NCI-H1694 treated with DMSO at 0.1 percent for 48 hours (cell line): Measurements from ENCODE around the gene MAP1LC3B.

ENCODE experiments used
- DNase-seq: peaks from one replicate; lab custom pipeline; 2025; lab: John Stamatoyannopoulos, UW

Gene MAP1LC3B

GRCh38 chr16:87391950-87392820 is at the start of gene MAP1LC3B:
Gene MAP1LC3B, plus strand, starts transcription at chr16:87392336. Its CDS starts 92 bp downstream, at chr16:87392428.
- DNase-seq, result peak; percentile 80

- DNase-seq, result no peak
Measured at GRCh38 chr16:87342504-87342903, 49.6 kb upstream of the MAP1LC3B start.

DNA sequence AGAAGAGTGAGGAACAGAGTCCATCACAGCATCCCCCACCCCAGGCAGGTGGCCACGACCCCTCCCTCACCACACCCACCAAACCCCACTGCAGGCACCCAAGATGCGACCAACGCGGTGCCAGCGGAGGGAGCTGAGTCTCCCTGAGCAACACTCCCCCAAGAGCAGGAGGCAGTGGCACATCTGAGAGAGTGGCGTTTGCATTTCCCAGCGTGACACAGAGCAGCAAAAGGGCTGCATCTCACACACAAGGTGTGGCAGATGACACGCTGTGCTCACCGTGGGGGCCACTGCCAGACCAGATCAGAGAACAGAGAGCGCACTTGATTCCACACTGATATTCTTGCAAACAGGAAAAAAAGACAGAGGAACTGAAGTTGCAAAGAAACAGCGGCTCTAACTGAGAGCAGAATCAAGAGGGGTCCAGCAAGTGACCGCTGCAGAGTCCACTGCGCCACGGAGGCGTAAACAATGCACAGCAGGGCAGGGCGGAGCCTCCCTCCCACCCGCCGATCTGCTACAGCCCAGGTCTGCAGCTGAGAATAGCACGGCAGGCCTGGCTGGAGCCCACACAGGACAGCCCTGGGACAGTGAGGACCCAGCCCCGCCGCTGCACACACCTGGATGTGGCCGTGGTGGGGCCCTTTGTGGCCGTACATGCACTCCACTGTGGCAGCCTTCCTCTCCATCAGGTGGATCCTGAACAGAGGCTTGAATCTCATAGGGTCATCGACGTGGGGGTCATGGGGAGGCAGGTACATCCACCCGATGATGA is 49.0 kb upstream of the MAP1LC3B start:
- no peak for DNase-seq

- no peak for DNase-seq
Measured at GRCh38 chr16:87343753-87344050, 48.4 kb upstream of the MAP1LC3B start.

DNA sequence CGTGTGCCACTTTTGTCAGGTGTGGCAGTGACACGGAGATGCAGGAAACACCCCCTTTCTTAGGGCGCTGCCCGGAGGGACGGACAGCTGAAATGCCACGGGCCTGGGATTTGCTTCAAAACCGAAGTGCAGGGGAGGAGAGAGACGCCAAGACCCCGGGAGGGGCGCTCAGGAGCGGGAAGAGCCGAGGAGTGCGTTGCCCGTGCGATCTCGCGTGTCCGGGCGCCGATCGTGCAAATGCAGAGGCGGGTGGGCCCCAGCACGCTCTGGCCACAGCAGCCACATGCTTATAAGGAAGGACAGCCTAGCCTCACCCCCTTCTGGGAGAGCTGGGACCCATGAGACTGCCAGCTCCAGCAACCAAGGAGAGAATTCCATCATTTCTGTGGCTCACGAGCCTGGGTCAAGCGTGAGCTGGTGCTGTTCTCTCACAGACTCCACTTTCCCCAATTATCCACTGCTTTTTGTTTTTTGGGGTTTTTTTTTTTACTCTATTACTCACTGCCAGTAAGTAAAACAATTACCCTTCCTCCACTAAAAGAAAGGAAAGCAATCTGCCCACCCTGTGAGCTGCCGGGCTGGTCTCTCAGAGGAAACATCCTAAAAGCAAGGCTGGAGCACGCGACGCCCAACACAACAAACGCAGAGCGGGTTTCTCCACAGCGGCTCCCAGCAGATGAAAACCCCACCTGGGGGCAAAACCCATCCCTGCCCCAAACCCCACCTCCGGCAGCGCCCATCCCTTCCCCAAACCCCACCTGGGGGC is 47.8 kb upstream of the MAP1LC3B start:
- no peak for DNase-seq

DNA sequence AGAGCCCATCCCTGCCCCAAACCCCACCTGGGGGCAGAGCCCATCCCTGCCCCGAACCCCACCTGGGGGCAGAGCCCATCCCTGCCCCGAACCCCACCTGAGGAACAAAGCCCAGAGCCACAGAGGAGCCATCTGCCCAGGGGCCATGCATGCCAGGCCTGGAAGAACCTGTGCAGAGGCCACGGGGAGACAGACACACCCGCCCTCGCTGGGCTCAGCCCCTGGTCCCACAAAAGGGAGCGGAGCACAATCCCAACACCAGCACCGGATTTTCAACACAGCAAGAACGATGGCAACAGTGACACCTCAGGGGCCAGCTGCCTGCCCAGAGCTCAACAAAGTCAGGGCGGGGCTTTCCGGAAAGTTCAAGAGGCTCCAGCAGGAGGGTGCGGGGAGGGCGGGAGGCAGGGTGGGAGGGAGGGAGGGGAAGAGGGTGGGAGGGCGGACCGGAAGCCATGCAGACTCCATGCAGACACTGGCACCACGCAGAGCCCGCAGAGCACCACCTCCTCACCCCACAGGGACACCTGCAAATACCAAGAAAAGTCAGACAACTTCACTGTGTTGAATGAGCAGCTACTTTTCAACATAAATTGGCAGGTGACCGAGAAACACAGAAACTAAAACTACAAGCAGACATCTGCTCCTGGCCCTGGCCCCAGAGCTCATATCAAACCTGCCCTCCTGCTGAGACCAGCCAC is 47.1 kb upstream of the MAP1LC3B start:
- no peak for DNase-seq

- DNase-seq, result no peak
Measured at GRCh38 chr16:87345726-87346424, 46.3 kb upstream of the MAP1LC3B start.

DNA sequence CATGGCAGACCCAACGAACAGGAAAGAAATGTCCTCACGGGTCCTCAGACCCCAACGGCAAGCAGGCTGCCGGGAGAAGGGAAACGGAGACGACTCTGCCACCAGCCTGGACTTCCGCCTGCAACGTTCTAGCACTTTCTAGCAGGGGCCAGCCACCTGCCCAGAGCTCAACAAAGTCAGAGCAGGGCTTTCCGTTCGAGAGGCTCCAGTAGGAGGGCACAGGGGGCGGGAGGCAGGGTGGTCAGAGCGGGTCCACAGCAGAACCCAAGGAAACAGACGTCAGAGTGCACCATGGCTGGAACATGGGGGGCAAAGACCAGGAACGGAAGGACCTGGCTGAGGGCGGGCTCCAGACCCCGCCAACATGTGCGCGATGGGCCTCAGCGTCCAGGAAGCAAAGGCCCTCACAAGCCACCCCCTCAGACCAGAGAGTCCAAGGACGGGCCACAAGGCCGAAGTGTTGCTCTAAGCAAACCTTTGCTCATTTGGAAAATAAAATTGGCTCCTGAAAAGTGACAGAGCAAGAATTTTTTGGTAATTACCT is 45.5 kb upstream of the MAP1LC3B start:
- no peak for DNase-seq

DNA sequence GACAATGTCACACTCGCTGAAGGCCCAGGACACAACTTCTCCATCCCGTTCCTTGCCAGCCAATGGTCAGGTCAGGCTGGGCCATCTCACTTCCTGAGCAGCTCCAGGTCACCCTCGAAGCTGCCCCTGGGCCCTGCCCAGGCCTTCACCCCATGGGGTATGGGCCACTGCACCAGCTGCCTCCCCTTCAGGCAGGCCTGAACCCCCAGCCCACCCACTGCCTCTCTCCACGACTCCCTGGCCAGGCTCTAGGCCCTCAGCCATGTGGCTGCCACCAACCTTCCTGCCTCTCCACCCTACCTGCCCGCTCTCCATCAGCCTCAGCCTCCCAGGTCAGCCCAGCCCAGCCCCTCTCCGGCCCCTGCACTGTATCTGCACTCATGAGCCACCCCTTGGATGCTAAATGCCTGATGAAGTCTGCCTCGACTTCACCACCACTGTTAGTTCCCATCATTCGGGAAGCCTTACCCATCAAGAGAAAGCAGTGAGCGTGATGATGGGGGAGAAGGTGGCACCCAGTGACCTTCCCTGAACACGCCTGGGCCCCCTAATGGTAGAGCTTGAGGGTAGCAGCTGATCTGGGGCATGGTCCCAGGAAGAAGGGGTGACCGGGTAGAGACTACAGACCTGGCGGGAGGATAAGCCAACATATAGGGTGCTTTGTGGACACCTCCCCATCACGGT is 44.1 kb upstream of the MAP1LC3B start:
- DNase-seq, result no peak

DNA sequence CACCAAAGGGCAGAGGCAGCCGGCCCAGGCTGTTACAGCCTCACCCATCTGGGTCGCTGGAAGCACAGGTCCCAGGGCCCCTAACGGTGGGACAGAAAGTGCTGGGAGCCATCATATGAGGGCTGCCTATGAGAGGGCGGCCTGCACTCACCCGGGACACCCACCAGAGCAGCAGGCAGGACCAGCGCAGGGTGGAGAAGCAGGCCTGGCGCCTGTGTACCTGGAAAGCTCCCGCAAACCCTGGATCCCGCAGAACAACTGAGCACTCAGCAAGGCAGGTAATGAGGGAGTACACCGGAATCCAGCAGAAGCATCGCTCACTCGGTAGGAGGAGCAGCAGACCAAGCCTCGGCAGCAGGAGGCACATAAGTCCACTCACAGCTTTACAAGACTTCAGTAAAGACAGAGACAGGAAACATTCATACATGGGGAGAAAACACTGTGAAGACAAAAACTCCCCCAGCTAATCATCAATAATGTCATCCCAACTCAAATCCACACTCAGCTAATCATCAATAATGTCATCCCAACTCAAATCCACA is 43.4 kb upstream of the MAP1LC3B start:
- DNase-seq, result no peak

GRCh38 chr16:87350031-87350430 is 42.1 kb upstream of the MAP1LC3B start:
- DNase-seq, result no peak

DNA sequence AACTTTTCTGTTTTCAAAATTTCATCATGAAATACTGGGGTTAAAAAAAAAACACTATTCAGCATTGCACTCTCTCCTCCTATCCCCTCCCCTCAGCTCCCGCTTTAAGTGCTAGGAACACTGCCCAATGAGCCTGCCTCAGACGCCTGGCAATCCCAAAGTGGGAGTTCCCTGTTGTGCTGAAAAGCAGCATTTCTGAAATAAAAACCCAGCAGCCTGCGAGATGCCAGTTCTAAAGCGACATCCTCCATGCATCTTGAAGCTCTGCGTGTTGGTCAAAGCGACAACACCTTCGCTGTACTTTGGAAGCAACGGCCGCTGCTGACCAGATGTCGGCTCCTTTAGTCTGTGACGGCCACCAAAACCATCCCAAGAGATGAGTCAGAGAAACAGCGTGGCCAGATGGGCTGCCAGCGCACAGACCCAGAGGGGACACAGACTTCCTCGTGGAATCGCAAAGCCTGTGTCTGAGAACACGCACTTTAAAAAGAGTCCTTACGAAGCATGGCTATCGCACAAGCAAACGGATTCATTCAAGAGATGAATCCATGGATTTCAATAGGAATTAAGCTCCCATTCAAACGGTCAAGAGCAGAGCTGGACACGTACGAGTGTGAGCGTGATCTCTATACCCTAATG is 41.3 kb upstream of the MAP1LC3B start:
- DNase-seq, result no peak

- no peak for DNase-seq
Measured at GRCh38 chr16:87351320-87351698, 40.8 kb upstream of the MAP1LC3B start.

DNA sequence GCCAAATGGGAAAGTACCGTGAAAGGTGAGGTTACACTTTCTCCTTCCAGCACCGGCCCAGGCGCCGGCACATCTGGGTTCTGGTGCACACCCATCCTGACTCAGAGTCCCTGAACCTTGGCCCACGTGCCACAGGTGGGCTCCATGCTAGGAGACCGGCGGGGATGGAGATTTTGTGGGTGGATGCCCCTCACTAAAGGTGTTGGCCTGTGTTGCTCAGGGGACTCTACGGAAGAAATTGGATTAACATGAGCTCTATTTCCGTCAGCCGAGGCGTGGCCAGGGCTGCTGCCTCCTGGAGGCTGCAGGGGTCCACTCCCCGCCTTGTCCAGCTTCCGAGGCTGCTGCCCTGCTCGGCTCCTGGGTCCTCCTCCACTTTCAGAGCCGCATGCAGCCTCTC is 39.3 kb upstream of the MAP1LC3B start:
- DNase-seq, result no peak

- DNase-seq, result no peak
Measured at GRCh38 chr16:87353613-87354012, 38.5 kb upstream of the MAP1LC3B start.

DNA sequence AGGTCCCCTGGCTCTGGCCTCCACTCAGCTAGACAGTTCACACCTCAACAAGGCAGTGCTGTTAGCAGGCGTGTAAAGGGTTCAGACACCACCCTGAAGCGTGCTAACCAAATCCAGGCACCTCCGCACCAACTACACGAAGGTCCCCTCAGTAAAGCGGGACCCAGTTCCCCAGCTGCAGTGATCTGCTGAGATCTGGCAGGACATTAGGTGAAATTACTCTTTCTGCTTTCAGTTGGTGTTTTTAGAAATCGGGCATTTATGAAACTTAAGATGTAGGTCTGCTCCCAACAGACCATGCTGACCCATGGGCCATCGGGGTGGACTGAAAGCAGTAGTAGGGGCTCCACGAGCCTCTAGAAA is 35.7 kb upstream of the MAP1LC3B start:
- DNase-seq, result no peak

GRCh38 chr16:87358250-87358649 is 33.9 kb upstream of the MAP1LC3B start:
- no peak for DNase-seq

- DNase-seq, result no peak
Measured at GRCh38 chr16:87358696-87359095, 33.4 kb upstream of the MAP1LC3B start.

DNA sequence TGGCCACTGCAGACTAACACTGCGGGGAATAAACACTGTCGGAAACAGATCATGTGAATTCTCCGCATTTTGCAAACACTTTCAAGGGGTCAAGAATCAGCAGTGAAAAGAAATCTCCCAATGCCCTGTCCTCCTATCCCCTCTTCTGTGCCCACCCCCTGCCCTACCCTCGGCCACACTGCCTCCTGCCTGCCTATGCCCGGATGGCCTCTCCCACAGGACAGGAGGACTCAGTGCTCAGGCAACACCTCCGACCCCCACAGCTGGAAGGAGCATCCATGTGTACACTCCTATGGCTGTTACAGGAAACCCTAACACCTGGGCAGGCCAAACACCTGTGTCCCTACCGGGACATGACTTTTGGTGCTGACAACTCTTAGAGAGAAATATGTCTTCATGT is 33.0 kb upstream of the MAP1LC3B start:
- DNase-seq, result no peak
